HepG2 (cell line): ENCODE measurements around the gene HDAC10. TPM values are rescaled to one million over a fixed set of nuclear protein-coding genes. Genes with fewer than 3 reads are reported as not detected.

Experiments
- ATAC-seq: fragments of 200-7000 bp; cut with Tn5 transposase; 3 replicates; pipeline ENCODE4 v1.9.1; 2020; ENCODE audit warnings: mild to moderate bottlenecking, moderate library complexity
- BruUV-seq: library from RNA; stranded (reverse); fragments of 400-500 nt; replicated peaks from 2 replicates; lab custom pipeline; 2021; lab: Mats Ljungman, UMichigan
- CTCF ChIA-PET: fragments of 300-600 bp; formaldehyde crosslinking; extraction: SDS; loops from one replicate; lab custom pipeline; 2021; ENCODE audit warnings: low total read pairs, inconsistent platforms, low intra/inter-chr PET ratio; lab: Yijun Ruan, JAX
- POLR2A ChIA-PET: fragments of 350-600 bp; sonication (Branson Sonifier 250); formaldehyde crosslinking; loops from one replicate; lab custom pipeline; 2020; ENCODE audit warnings: antibody characterized with exemption, inconsistent platforms; lab: Yijun Ruan, JAX
- DNase-seq: peaks from one replicate; pipeline ENCODE4 v3.0.0-alpha.2; 2015; ENCODE audit warnings: low spot score
- FAIRE-seq: peaks from 3 replicates; lab custom pipeline; 2011; peaks lifted over from hg19 to GRCh38; lab: Jason Lieb, UNC
- H2AFZ ChIP-seq: one replicate; pipeline ENCODE4 v1.6.1; 2011; ENCODE audit warnings: low read length, inconsistent platforms
- H3K27ac ChIP-seq: fragments of 300-600 bp; 3 replicates; pipeline ENCODE4 v1.8.0; 2011; ENCODE audit warnings: mixed run types, mild to moderate bottlenecking, mixed read lengths, low read length, inconsistent platforms; ENCODE audit not compliant: insufficient read depth; ENCODE audit errors: extremely low read length
- H3K27me3 ChIP-seq, 2 experiments: fragments of 200-600 bp in 1 of 2; 2 replicates in 1 of 2; 3 replicates in 1 of 2; pipeline versions ENCODE4 v1.6.0 to v1.8.0; 2011; ENCODE audit warnings: low read length in 2 of 2, mild to moderate bottlenecking in 2 of 2, moderate library complexity in 2 of 2, inconsistent platforms in 1 of 2; ENCODE audit not compliant: insufficient read depth in 2 of 2, control insufficient read depth in 1 of 2
- H3K36me3 ChIP-seq, 2 experiments: fragments of 200-600 bp in 1 of 2; replicated peaks in 1 of 2; 2 replicates in 1 of 2; 3 replicates in 1 of 2; pipeline versions ENCODE4 v1.5.1 to v1.8.0; 2011; ENCODE audit warnings: low read length in 2 of 2, inconsistent platforms in 1 of 2; ENCODE audit not compliant: insufficient read depth in 2 of 2, control insufficient read depth in 1 of 2
- H3K4me1 ChIP-seq: 2 replicates; pipeline ENCODE4 v1.5.1; 2012; ENCODE audit warnings: low read length, inconsistent platforms; ENCODE audit not compliant: insufficient read depth
- H3K4me2 ChIP-seq: 2 replicates; pipeline ENCODE4 v1.6.0; 2011; ENCODE audit warnings: low read depth, low read length, inconsistent platforms
- H3K4me3 ChIP-seq, 3 experiments: fragments of 200-600 bp in 1 of 3; sonication (generic), shearing (Covaris generic) in 1 of 3; replicated peaks in 1 of 3; 2 replicates each; pipeline ENCODE4 v1.5.1; 2011 to 2016; ENCODE audit warnings: low read length in 3 of 3, inconsistent platforms in 2 of 3, low read depth in 2 of 3, mild to moderate bottlenecking in 2 of 3, control low read depth in 1 of 3, mixed read lengths in 1 of 3; ENCODE audit not compliant: insufficient read depth in 1 of 3
- H3K79me2 ChIP-seq: one replicate; pipeline ENCODE4 v1.6.1; 2011; ENCODE audit warnings: low read length, inconsistent platforms; ENCODE audit not compliant: insufficient read depth
- H3K9ac ChIP-seq: 2 replicates; pipeline ENCODE4 v1.6.0; 2011; ENCODE audit warnings: mild to moderate bottlenecking, low read depth, low read length, inconsistent platforms; ENCODE audit not compliant: insufficient read depth
- H3K9me3 ChIP-seq: 2 replicates; pipeline ENCODE4 v1.5.1; 2012; ENCODE audit warnings: mild to moderate bottlenecking, low read length
- H4K20me1 ChIP-seq: 2 replicates; pipeline ENCODE4 v1.6.0; 2011; ENCODE audit warnings: inconsistent platforms, mild to moderate bottlenecking, low read length, moderate library complexity; ENCODE audit not compliant: insufficient read depth
- CBX5 ChIP-seq: sonication (generic); formaldehyde crosslinking; IDR thresholded peaks from 2 replicates; pipeline ENCODE4 v1.4.0; 2020; ENCODE audit warnings: missing genetic modification reagents, borderline replicate concordance
- DDIT3 ChIP-seq: sonication (generic); formaldehyde crosslinking; IDR thresholded peaks from 2 replicates; pipeline ENCODE4 v1.4.0; 2020; ENCODE audit warnings: mild to moderate bottlenecking, missing genetic modification reagents
- ELF1 ChIP-seq: sonication (generic); formaldehyde crosslinking; IDR thresholded peaks from 2 replicates; pipeline ENCODE4 v1.4.0; 2020; ENCODE audit warnings: missing genetic modification reagents
- ETV6 ChIP-seq: sonication (generic); formaldehyde crosslinking; conservative IDR thresholded peaks from 2 replicates; pipeline ENCODE4 v1.4.0; 2020; ENCODE audit warnings: missing genetic modification reagents
- JARID2 ChIP-seq: sonication (generic); formaldehyde crosslinking; IDR thresholded peaks from 2 replicates; pipeline ENCODE4 v1.8.1; 2023; ENCODE audit warnings: missing genetic modification reagents, inconsistent platforms; ENCODE audit not compliant: insufficient replicate concordance
- POLR2A ChIP-seq, 2 experiments: IDR thresholded peaks; 2 replicates each; pipeline ENCODE4 v1.6.1; 2011; ENCODE audit warnings: low read depth in 2 of 2, low read length in 2 of 2, mild to moderate bottlenecking in 1 of 2, moderate library complexity in 1 of 2; ENCODE audit not compliant: insufficient read depth in 1 of 2
- REPIN1 ChIP-seq: sonication (generic); formaldehyde crosslinking; IDR thresholded peaks from 2 replicates; pipeline ENCODE4 v1.8.0; 2022; ENCODE audit warnings: missing genetic modification reagents, low read depth, mild to moderate bottlenecking, borderline replicate concordance
- SP2 ChIP-seq: sonication (generic); formaldehyde crosslinking; IDR thresholded peaks from 2 replicates; pipeline ENCODE4 v1.5.1; 2020; ENCODE audit warnings: mild to moderate bottlenecking, missing genetic modification reagents
- TP53 ChIP-seq: sonication (generic); formaldehyde crosslinking; conservative IDR thresholded peaks from 2 replicates; pipeline ENCODE4 v1.4.0; 2020; ENCODE audit warnings: missing genetic modification reagents
- YY1 ChIP-seq: IDR thresholded peaks from 2 replicates; pipeline ENCODE4 v1.6.1; 2011; ENCODE audit warnings: low read length, low read depth, moderate library complexity, mild to moderate bottlenecking; ENCODE audit not compliant: insufficient read depth, insufficient replicate concordance
- ZBTB1 ChIP-seq: sonication (generic); formaldehyde crosslinking; IDR thresholded peaks from 2 replicates; pipeline ENCODE4 v1.4.0; 2020; ENCODE audit warnings: missing genetic modification reagents, borderline replicate concordance
- ZFX ChIP-seq: sonication (generic); formaldehyde crosslinking; IDR thresholded peaks from 2 replicates; pipeline ENCODE4 v1.4.0; 2020; ENCODE audit warnings: mild to moderate bottlenecking, low read depth, missing genetic modification reagents, moderate library complexity
- ZIK1 ChIP-seq: sonication (generic); formaldehyde crosslinking; IDR thresholded peaks from 2 replicates; pipeline ENCODE4 v1.5.0; 2020; ENCODE audit warnings: mild to moderate bottlenecking, low read depth, missing genetic modification reagents, borderline replicate concordance
- ZNF20 ChIP-seq: sonication (generic); formaldehyde crosslinking; IDR thresholded peaks from 2 replicates; pipeline ENCODE4 v1.4.0; 2020; ENCODE audit warnings: mild to moderate bottlenecking, moderate library complexity, missing genetic modification reagents
- ZNF264 ChIP-seq: sonication (generic); formaldehyde crosslinking; IDR thresholded peaks from 2 replicates; pipeline ENCODE4 v1.4.0; 2020; ENCODE audit warnings: missing genetic modification reagents
- ZNF317 ChIP-seq: sonication (generic); formaldehyde crosslinking; IDR thresholded peaks from 2 replicates; pipeline ENCODE4 v1.5.0; 2020; ENCODE audit warnings: mild to moderate bottlenecking, missing genetic modification reagents
- ZNF331 ChIP-seq: sonication (generic); formaldehyde crosslinking; IDR thresholded peaks from 2 replicates; pipeline ENCODE4 v1.4.0; 2020; ENCODE audit warnings: missing genetic modification reagents
- ZNF337 ChIP-seq: sonication (generic); formaldehyde crosslinking; IDR thresholded peaks from 2 replicates; pipeline ENCODE4 v1.5.1; 2020; ENCODE audit warnings: missing genetic modification reagents, low read depth, mild to moderate bottlenecking, borderline replicate concordance
- ZNF530 ChIP-seq: sonication (generic); formaldehyde crosslinking; IDR thresholded peaks from 2 replicates; pipeline ENCODE4 v1.5.0; 2020; ENCODE audit warnings: low read depth, mild to moderate bottlenecking, missing genetic modification reagents
- ZNF772 ChIP-seq: sonication (generic); formaldehyde crosslinking; IDR thresholded peaks from 2 replicates; pipeline ENCODE4 v1.5.0; 2020; ENCODE audit warnings: mild to moderate bottlenecking, missing genetic modification reagents
- ZSCAN21 ChIP-seq: sonication (generic); formaldehyde crosslinking; IDR thresholded peaks from 2 replicates; pipeline ENCODE4 v1.8.0; 2022; ENCODE audit warnings: mild to moderate bottlenecking, missing genetic modification reagents, moderate library complexity, borderline replicate concordance
- WGBS: methylation state at CpG from one replicate; pipeline ENCODE4 v1.1.6; 2017; ENCODE audit warnings: low lambda C conversion rate; 5-methylcytosine and 5-hydroxymethylcytosine counted together
- in situ Hi-C: cut with HindIII; loops from 2 replicates; pipeline ENCODE4 v1.10.0; 2017; ENCODE audit warnings: low pct_unique_long_range_greater_than_20kb; ENCODE audit not compliant: extremely low pct_ligation_motif_present
- intact Hi-C: fragments of 100-400 bp; cut with micrococcal nuclease; formaldehyde crosslinking; loops from one replicate; pipeline ENCODE4 v1.10.0; 2022; ENCODE audit not compliant: unreplicated experiment
- polyA plus RNA-seq, 8 experiments: library from polyadenylated mRNA; depleted of rRNA in 3 of 8; stranded (reverse) in 7 of 8; unstranded in 1 of 8; fragments of >200 nt; fragmentation: Illumina TruSeq in 4 of 8; extraction: Trizol in 4 of 8; gene quantifications; 2 replicates each; pipeline versions ENCODE4 v1.2.1 to v1.2.3, GENCODE V29; 2011 to 2016; ENCODE audit warnings: low read depth in 4 of 8, missing spikeins in 1 of 8, mixed read lengths in 1 of 8; ENCODE audit not compliant: insufficient read depth in 1 of 8
- total RNA-seq, 5 experiments: library from RNA; depleted of rRNA; stranded (reverse); fragments of >200 nt; fragmentation: Illumina TruSeq; extraction: Trizol; gene quantifications; 2 replicates each; pipeline ENCODE4 v1.2.3, GENCODE V29; 2016; ENCODE audit warnings: low read depth in 1 of 5
- TF ChIP-seq, protein P1 (sequence below): sonication (generic); formaldehyde crosslinking; IDR thresholded peaks from 2 replicates; pipeline ENCODE4 v1.4.0; 2020; ENCODE audit warnings: mild to moderate bottlenecking, missing genetic modification reagents
- TF ChIP-seq, protein P2 (sequence below): sonication (generic); formaldehyde crosslinking; IDR thresholded peaks from 2 replicates; pipeline ENCODE4 v1.4.0; 2020; ENCODE audit warnings: missing genetic modification reagents

Gene HDAC10
- total and polyA plus RNA-seq, 2 of the 13 experiments (the other 11 are each of a cell fraction or from before 2014, with no cell fraction given) = 13.9 to 14.9 TPM

DNA sequence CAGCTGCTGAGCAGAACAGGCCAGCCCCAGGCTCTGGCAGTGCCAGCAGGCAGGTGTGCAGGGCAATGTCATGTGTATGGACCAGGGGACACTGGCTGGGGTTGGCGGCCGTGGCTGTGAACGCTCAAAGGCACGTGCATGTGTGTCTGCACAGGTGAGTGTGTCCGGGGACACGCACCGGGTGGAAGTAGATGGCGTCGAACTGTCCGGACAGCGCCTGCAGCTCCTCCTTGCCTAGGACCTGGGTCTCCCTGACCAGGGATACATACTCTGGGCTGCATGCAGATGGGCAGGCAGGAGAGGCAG is 863 bp downstream of the HDAC10 start:
- peaks cover 49% of the 10 kb centered on the region for H3K4me1 ChIP-seq
- FAIRE-seq = no peak
- H3K36me3 ChIP-seq = peaks cover 4 to 9% of the 10 kb centered on the region in 2 experiments; a peak in 3 of 5 replicates
- H3K4me2 ChIP-seq = peak overlapping the region; percentile 96
- peak overlapping the region; percentile 84 for H3K9ac ChIP-seq
- ChIA-PET POLR2A (interaction anchor here (1.5 to 2.3 kb wide), 8 partner anchors 9 to 275 kb away, joined by 3 to 14 read pairs (median 6); partner anchors contain the start of genes DENND6B and SCO2), CTCF (interaction anchor here (1.2 kb wide), 1 partner anchor 9 kb away, joined by 4 read pairs; no protein-coding TSS in a partner anchor)
- ATAC-seq = no peak
- peak overlapping the region; percentile 68 to 92 (median 84); a peak in 5 of 6 replicates for H3K4me3 ChIP-seq
- H2AFZ ChIP-seq = no peak overlapping the region
- H4K20me1 ChIP-seq = no peaks in the 10 kb centered on the region
- peaks cover 13% of the 10 kb centered on the region for H3K79me2 ChIP-seq
- no TSS peak for BruUV-seq
- peak overlapping the region; percentile 76 for H3K27ac ChIP-seq
- in situ Hi-C loops = no loop called here
- intact Hi-C loops = no loop called here
- 60% methylated on average over 5 of the region's 11 CpGs for whole genome bisulfite sequencing
- no peaks in the 10 kb centered on the region; a peak in 1 of 5 replicates for H3K27me3 ChIP-seq
- no peaks in the 10 kb centered on the region for H3K9me3 ChIP-seq
- DNase-seq = no peak
- TF ChIP-seq SP2 (no peak), ZNF20 (CRISPR knock-in tag) (no peak), ZNF772 (CRISPR knock-in tag) (no peak), ELF1 (CRISPR knock-in tag) (no peak), ZNF331 (CRISPR knock-in tag) (no peak), ETV6 (CRISPR knock-in tag) (no peak), ZFX (no peak), YY1 (no peak), POLR2A (IDR thresholded peaks at IDR 0.05; ENCODE audit: insufficient read depth in 1 of 2, low read depth in 2 of 2, low read length in 2 of 2) (peak in 1 of 2 experiments; percentile 36; a peak in 1 of 4 replicates), CBX5 (no peak), ZNF530 (CRISPR knock-in tag) (no peak), REPIN1 (CRISPR knock-in tag) (no peak), ZNF337 (CRISPR knock-in tag) (no peak), ZSCAN21 (CRISPR knock-in tag) (peak; percentile 22; the same call in 1 of the 2 replicates), DDIT3 (CRISPR knock-in tag) (no peak), TP53 (no peak), ZNF317 (CRISPR knock-in tag) (0 out of 2 replicates have a peak, but pooled peaks have one; percentile 1), ZNF264 (CRISPR knock-in tag) (no peak), ZIK1 (no peak), JARID2 (CRISPR knock-in tag) (no peak), ZBTB1 (no peak)
- TF ChIP-seq, protein P1, sequence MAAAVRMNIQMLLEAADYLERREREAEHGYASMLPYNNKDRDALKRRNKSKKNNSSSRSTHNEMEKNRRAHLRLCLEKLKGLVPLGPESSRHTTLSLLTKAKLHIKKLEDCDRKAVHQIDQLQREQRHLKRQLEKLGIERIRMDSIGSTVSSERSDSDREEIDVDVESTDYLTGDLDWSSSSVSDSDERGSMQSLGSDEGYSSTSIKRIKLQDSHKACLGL (CRISPR knock-in tag) = peak; percentile 3; the same call in 1 of the 2 replicates
- TF ChIP-seq, protein P2, sequence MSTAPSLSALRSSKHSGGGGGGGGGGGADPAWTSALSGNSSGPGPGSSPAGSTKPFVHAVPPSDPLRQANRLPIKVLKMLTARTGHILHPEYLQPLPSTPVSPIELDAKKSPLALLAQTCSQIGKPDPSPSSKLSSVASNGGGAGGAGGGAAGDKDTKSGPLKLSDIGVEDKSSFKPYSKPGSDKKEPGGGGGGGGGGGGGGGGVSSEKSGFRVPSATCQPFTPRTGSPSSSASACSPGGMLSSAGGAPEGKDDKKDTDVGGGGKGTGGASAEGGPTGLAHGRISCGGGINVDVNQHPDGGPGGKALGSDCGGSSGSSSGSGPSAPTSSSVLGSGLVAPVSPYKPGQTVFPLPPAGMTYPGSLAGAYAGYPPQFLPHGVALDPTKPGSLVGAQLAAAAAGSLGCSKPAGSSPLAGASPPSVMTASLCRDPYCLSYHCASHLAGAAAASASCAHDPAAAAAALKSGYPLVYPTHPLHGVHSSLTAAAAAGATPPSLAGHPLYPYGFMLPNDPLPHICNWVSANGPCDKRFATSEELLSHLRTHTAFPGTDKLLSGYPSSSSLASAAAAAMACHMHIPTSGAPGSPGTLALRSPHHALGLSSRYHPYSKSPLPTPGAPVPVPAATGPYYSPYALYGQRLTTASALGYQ (CRISPR knock-in tag) = no peak
